ENCODE measurements around the gene RBBP7. TPM values are rescaled to one million over a fixed set of nuclear protein-coding genes. Genes with fewer than 3 reads are reported as not detected.

Gene RBBP7
- total and polyA plus RNA-seq, 8 donors = 29.1 to 90.0 (median 45.2) TPM

GRCh38 chrX:16807548-16807947 is 62.6 kb downstream of the RBBP7 start:
- FAIRE-seq (peak; percentile 80), DNase-seq (no peak), ATAC-seq (peak; percentile 62 to 85 (median 83))
- peak overlapping the region in 1 of 4 donors; percentile 15 for H3K27ac ChIP-seq
- no peaks in the 10 kb centered on the region for H3K27me3 ChIP-seq
- no peaks in the 10 kb centered on the region for H3K9me3 ChIP-seq
- no peak overlapping the region for H3K4me3 ChIP-seq
- no peaks in the 10 kb centered on the region for H3K36me3 ChIP-seq
- intact Hi-C loops (cut with DNase I) = no loop called here
- no peak for TF ChIP-seq CTCF (IDR thresholded peaks at IDR 0.05)
- peaks cover 0 to 8% (median 0%) of the 10 kb centered on the region in 3 donors for H3K4me1 ChIP-seq

- 88 to 94% methylated on average over 8 of the region's 8 CpGs for WGBS, 2 donors
- FAIRE-seq = no peak
Measured at GRCh38 chrX:16804923-16805464, 65.2 kb downstream of the RBBP7 start.

GRCh38 chrX:16797841-16798240 is 72.3 kb downstream of the RBBP7 start:
- no peaks in the 10 kb centered on the region for H3K4me1 ChIP-seq
- no peaks in the 10 kb centered on the region for H3K36me3 ChIP-seq
- ATAC-seq (no peak), DNase-seq (no peak), FAIRE-seq (no peak)
- WGBS, 2 donors = 75 to 88% methylated on average over 4 of the region's 4 CpGs
- H3K27me3 ChIP-seq = no peaks in the 10 kb centered on the region
- H3K4me3 ChIP-seq = no peak overlapping the region
- no peaks in the 10 kb centered on the region for H3K9me3 ChIP-seq
- intact Hi-C loops (cut with DNase I) = no loop called here
- TF ChIP-seq CTCF (IDR thresholded peaks at IDR 0.05) = no peak
- H3K27ac ChIP-seq = no peak overlapping the region

More at GRCh38 chrX:16804923-16805464, 65.2 kb downstream of the RBBP7 start:
- Histone ChIP-seq H3K27me3 (no peaks in the 10 kb centered on the region), H3K4me3 (no peak overlapping the region), H3K36me3 (no peaks in the 10 kb centered on the region), H3K27ac (no peak overlapping the region), H3K4me1 (peaks cover 0 to 8% (median 0%) of the 10 kb centered on the region in 3 donors), H3K9me3 (no peaks in the 10 kb centered on the region)
- intact Hi-C loops (cut with DNase I) = no loop called here
- no peak for ATAC-seq
- TF ChIP-seq CTCF (IDR thresholded peaks at IDR 0.05) = no peak
- no peak for DNase-seq

- H3K9me3 ChIP-seq = no peaks in the 10 kb centered on the region
- no peak overlapping the region for H3K4me3 ChIP-seq
- H3K36me3 ChIP-seq = no peaks in the 10 kb centered on the region
- FAIRE-seq = no peak
- no peak for ATAC-seq
- no peaks in the 10 kb centered on the region for H3K4me1 ChIP-seq
- TF ChIP-seq CTCF (IDR thresholded peaks at IDR 0.05) = no peak
- WGBS, 2 donors = 91 to 94% methylated on average over 5 of the region's 5 CpGs
- no peaks in the 10 kb centered on the region for H3K27me3 ChIP-seq
- DNase-seq = no peak
- intact Hi-C loops (cut with DNase I) = no loop called here
- no peak overlapping the region for H3K27ac ChIP-seq
Measured at GRCh38 chrX:16797358-16797757, 72.8 kb downstream of the RBBP7 start.

GRCh38 chrX:16796298-16796697 is 73.9 kb downstream of the RBBP7 start:
- ATAC-seq (no peak), FAIRE-seq (no peak), DNase-seq (no peak)
- H3K4me1 ChIP-seq = no peaks in the 10 kb centered on the region
- no peak for TF ChIP-seq CTCF (IDR thresholded peaks at IDR 0.05)
- 84 to 90% methylated on average over 4 of the region's 4 CpGs for WGBS, 2 donors
- no peaks in the 10 kb centered on the region for H3K9me3 ChIP-seq
- no peaks in the 10 kb centered on the region for H3K27me3 ChIP-seq
- intact Hi-C loops (cut with DNase I) = no loop called here
- H3K27ac ChIP-seq = no peak overlapping the region
- no peaks in the 10 kb centered on the region for H3K36me3 ChIP-seq
- no peak overlapping the region for H3K4me3 ChIP-seq

Other genes starting within 250 kb of the RBBP7 start
- not detected for gene S100G, start 220.2 kb downstream of the RBBP7 start, total RNA-seq
- gene S100G, start 220.2 kb downstream of the RBBP7 start, polyA plus RNA-seq = not detected
- 10 to 100 TPM in 1 of 6 donors, 1 to 10 TPM in 5; 5.7 to 13.3 (median 8.5) TPM for gene CTPS2, start 157.7 kb downstream of the RBBP7 start, total RNA-seq
- gene CTPS2, start 157.7 kb downstream of the RBBP7 start, polyA plus RNA-seq = 10 to 100 TPM; 10.1 to 11.5 TPM
- gene SYAP1, start 150.8 kb downstream of the RBBP7 start, total RNA-seq = 10 to 100 TPM in 5 of 6 donors, 1 to 10 TPM in 1; 9.1 to 21.5 (median 14.0) TPM
- gene SYAP1, start 150.8 kb downstream of the RBBP7 start, polyA plus RNA-seq = 1 to 10 TPM; 6.4 to 9.3 TPM
- gene TXLNG, start 83.9 kb downstream of the RBBP7 start, total RNA-seq = 1 to 10 TPM; 4.7 to 8.6 (median 5.8) TPM
- 10 to 100 TPM in 1 of 2 donors, 1 to 10 TPM in 1; 5.2 to 11.3 TPM for gene TXLNG, start 83.9 kb downstream of the RBBP7 start, polyA plus RNA-seq
- gene REPS2, start 76.3 kb upstream of the RBBP7 start, total RNA-seq = 10 to 100 TPM; 14.2 to 29.3 (median 18.7) TPM
- 1 to 10 TPM; 5.2 to 7.1 TPM for gene REPS2, start 76.3 kb upstream of the RBBP7 start, polyA plus RNA-seq